SHP77 treated with DMSO at 0.1 percent for 48 hours (cell line): ENCODE results near the gene FAM181B.

Experiments
- DNase-seq: peaks from one replicate; lab custom pipeline; 2025; lab: John Stamatoyannopoulos, UW

Gene FAM181B

GRCh38 chr11:82733444-82734119, at the start of gene FAM181B:
FAM181B (minus strand) TSS chr11:82733864; CDS start chr11:82733729, 135 bp downstream.
- DNase-seq = no peak

GRCh38 chr11:82782825-82783374, 49.2 kb upstream of the FAM181B start:
- DNase-seq = no peak

GRCh38 chr11:82778776-82779175, 45.1 kb upstream of the FAM181B start:
- no peak for DNase-seq

GRCh38 chr11:82776377-82776776, 42.7 kb upstream of the FAM181B start:
- DNase-seq = no peak

- peak; percentile 23 for DNase-seq
These were observed 42.2 kb upstream of the FAM181B start for GRCh38 chr11:82775736-82776346.

- no peak for DNase-seq
These were observed 41.6 kb upstream of the FAM181B start for GRCh38 chr11:82775218-82775617.

- DNase-seq = no peak
These were observed 38.1 kb upstream of the FAM181B start for GRCh38 chr11:82771781-82772180.

- DNase-seq = no peak
These were observed 33.5 kb upstream of the FAM181B start for GRCh38 chr11:82767123-82767522.

- no peak for DNase-seq
These were observed 31.9 kb upstream of the FAM181B start for GRCh38 chr11:82765466-82766034.

- no peak for DNase-seq
These were observed 29.5 kb upstream of the FAM181B start for GRCh38 chr11:82763167-82763566.

GRCh38 chr11:82759649-82760048, 26.0 kb upstream of the FAM181B start:
- DNase-seq = no peak

- DNase-seq = no peak
These were observed 24.1 kb upstream of the FAM181B start for GRCh38 chr11:82757660-82758357.

- no peak for DNase-seq
These were observed 23.3 kb upstream of the FAM181B start for GRCh38 chr11:82756765-82757639.

GRCh38 chr11:82754410-82754809, 20.7 kb upstream of the FAM181B start:
- DNase-seq = no peak

- no peak for DNase-seq
These were observed 20.3 kb upstream of the FAM181B start for GRCh38 chr11:82753921-82754320.

- no peak for DNase-seq
These were observed 19.1 kb upstream of the FAM181B start for GRCh38 chr11:82752801-82753200.

GRCh38 chr11:82750643-82751139, 17.0 kb upstream of the FAM181B start:
- DNase-seq = no peak

- no peak for DNase-seq
These were observed 13.8 kb upstream of the FAM181B start for GRCh38 chr11:82747471-82747870.

- no peak for DNase-seq
These were observed 4.4 kb upstream of the FAM181B start for GRCh38 chr11:82738091-82738490.

- DNase-seq = no peak
These were observed 436 bp upstream of the FAM181B start for GRCh38 chr11:82734120-82734479.

GRCh38 chr11:82732734-82733443, 775 bp downstream of the FAM181B start:
- DNase-seq = no peak
